ENCODE measurements around the gene HDAC9.

Gene HDAC9

GRCh38 chr7:18886832-18887231, 391.3 kb downstream of the HDAC9 start:
- Histone ChIP-seq H3K9ac (ENCODE audit: low read depth, low read length) (no peak overlapping the region), H3K27ac (ENCODE audit: low read length) (no peak overlapping the region), H3K4me1 (ENCODE audit: insufficient read depth, low read length) (no peaks in the 10 kb centered on the region; the same call in 1 of the 2 replicates), H4K20me1 (ENCODE audit: insufficient read depth, low read length) (no peaks in the 10 kb centered on the region), H3K27me3 (ENCODE audit: insufficient read depth, low read length, poor library complexity) (no peaks in the 10 kb centered on the region), H3K36me3 (ENCODE audit: insufficient read depth, low read length) (no peaks in the 10 kb centered on the region), H3K9me3 (ENCODE audit: insufficient read depth, low read length, severe bottlenecking) (no peaks in the 10 kb centered on the region), H2AFZ (ENCODE audit: low read depth, low read length) (no peak overlapping the region), H3K79me2 (ENCODE audit: insufficient read depth, low read length) (no peaks in the 10 kb centered on the region), H3K4me3 (ENCODE audit: low read depth in 1 of 2, low read length in 2 of 2) (no peak overlapping the region), H3K4me2 (ENCODE audit: insufficient read depth, low read length) (no peak overlapping the region)
- no peak for TF ChIP-seq CTCF (IDR thresholded peaks at IDR 0.05; ENCODE audit: borderline replicate concordance, extremely low read depth, low read length, poor library complexity, severe bottlenecking)
- no peak for TF ChIP-seq EZH2 (IDR thresholded peaks at IDR 0.05; ENCODE audit: borderline replicate concordance, low read depth, low read length, severe bottlenecking)
- ATAC-seq (ENCODE audit: insufficient read depth, low read depth): no peak
- no peak for DNase-seq

DNA sequence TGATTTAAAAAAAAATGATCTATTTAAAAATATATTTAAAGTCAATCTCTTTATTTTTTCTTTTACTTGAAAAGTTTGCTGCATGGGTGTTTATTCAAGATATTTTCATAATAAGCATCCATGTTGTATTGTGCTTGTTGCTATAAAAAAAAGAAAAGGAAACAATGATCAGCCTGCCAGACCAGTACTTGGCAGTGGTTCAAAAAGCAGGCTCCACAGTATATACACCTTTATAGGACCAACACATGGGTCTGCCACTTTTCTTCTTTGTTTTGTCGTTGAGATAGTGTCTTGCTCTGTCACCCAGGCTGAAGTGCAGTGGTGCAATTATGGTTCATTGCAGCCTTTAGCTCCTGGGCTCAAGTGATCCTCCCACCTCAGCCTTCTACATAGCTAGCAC, 393.9 kb downstream of the HDAC9 start:
- no peak overlapping the region for H3K4me3 ChIP-seq (ENCODE audit: low read depth in 1 of 2, low read length in 2 of 2)
- H3K4me1 ChIP-seq (ENCODE audit: insufficient read depth, low read length): no peaks in the 10 kb centered on the region; the same call in 1 of the 2 replicates
- H2AFZ ChIP-seq (ENCODE audit: low read depth, low read length): no peak overlapping the region
- H3K9ac ChIP-seq (ENCODE audit: low read depth, low read length): no peak overlapping the region
- H4K20me1 ChIP-seq (ENCODE audit: insufficient read depth, low read length): no peaks in the 10 kb centered on the region
- no peak overlapping the region for H3K27ac ChIP-seq (ENCODE audit: low read length)
- no peaks in the 10 kb centered on the region for H3K27me3 ChIP-seq (ENCODE audit: insufficient read depth, low read length, poor library complexity)
- H3K4me2 ChIP-seq (ENCODE audit: insufficient read depth, low read length): no peak overlapping the region
- H3K79me2 ChIP-seq (ENCODE audit: insufficient read depth, low read length): no peaks in the 10 kb centered on the region
- H3K9me3 ChIP-seq (ENCODE audit: insufficient read depth, low read length, severe bottlenecking): no peaks in the 10 kb centered on the region
- TF ChIP-seq EZH2 (IDR thresholded peaks at IDR 0.05; ENCODE audit: borderline replicate concordance, low read depth, low read length, severe bottlenecking) (no peak), CTCF (IDR thresholded peaks at IDR 0.05; ENCODE audit: borderline replicate concordance, extremely low read depth, low read length, poor library complexity, severe bottlenecking) (no peak)
- no peaks in the 10 kb centered on the region for H3K36me3 ChIP-seq (ENCODE audit: insufficient read depth, low read length)
- DNase-seq (no peak), ATAC-seq (ENCODE audit: insufficient read depth, low read depth) (no peak)

GRCh38 chr7:18890134-18890533, 394.6 kb downstream of the HDAC9 start:
- TF ChIP-seq EZH2 (IDR thresholded peaks at IDR 0.05; ENCODE audit: borderline replicate concordance, low read depth, low read length, severe bottlenecking) (no peak), CTCF (IDR thresholded peaks at IDR 0.05; ENCODE audit: borderline replicate concordance, extremely low read depth, low read length, poor library complexity, severe bottlenecking) (no peak)
- Histone ChIP-seq H3K9me3 (ENCODE audit: insufficient read depth, low read length, severe bottlenecking) (no peaks in the 10 kb centered on the region), H4K20me1 (ENCODE audit: insufficient read depth, low read length) (no peaks in the 10 kb centered on the region), H3K4me1 (ENCODE audit: insufficient read depth, low read length) (no peaks in the 10 kb centered on the region; the same call in 1 of the 2 replicates), H3K79me2 (ENCODE audit: insufficient read depth, low read length) (no peaks in the 10 kb centered on the region), H3K27me3 (ENCODE audit: insufficient read depth, low read length, poor library complexity) (no peaks in the 10 kb centered on the region), H3K9ac (ENCODE audit: low read depth, low read length) (no peak overlapping the region), H3K4me2 (ENCODE audit: insufficient read depth, low read length) (no peak overlapping the region), H3K36me3 (ENCODE audit: insufficient read depth, low read length) (no peaks in the 10 kb centered on the region), H2AFZ (ENCODE audit: low read depth, low read length) (no peak overlapping the region), H3K4me3 (ENCODE audit: low read depth in 1 of 2, low read length in 2 of 2) (no peak overlapping the region), H3K27ac (ENCODE audit: low read length) (no peak overlapping the region)
- no peak for DNase-seq
- ATAC-seq (ENCODE audit: insufficient read depth, low read depth): no peak; the same call in 2 of the 3 replicates

Data from DND-41 (cell line).